GM12875 (cell line): ENCODE results near the gene SESN2.

Experiments
- H3K4me3 ChIP-seq: one replicate; pipeline ENCODE4 v1.5.1; 2011; ENCODE audit warnings: low read depth, low read length, control low read depth
- TF ChIP-seq, protein P1 (sequence below): IDR thresholded peaks from 2 replicates; pipeline ENCODE4 v1.5.1; 2011; ENCODE audit warnings: low read depth, mild to moderate bottlenecking, control low read depth, inconsistent platforms, low read length, moderate library complexity, borderline replicate concordance; ENCODE audit not compliant: insufficient read depth

Gene SESN2

DNA sequence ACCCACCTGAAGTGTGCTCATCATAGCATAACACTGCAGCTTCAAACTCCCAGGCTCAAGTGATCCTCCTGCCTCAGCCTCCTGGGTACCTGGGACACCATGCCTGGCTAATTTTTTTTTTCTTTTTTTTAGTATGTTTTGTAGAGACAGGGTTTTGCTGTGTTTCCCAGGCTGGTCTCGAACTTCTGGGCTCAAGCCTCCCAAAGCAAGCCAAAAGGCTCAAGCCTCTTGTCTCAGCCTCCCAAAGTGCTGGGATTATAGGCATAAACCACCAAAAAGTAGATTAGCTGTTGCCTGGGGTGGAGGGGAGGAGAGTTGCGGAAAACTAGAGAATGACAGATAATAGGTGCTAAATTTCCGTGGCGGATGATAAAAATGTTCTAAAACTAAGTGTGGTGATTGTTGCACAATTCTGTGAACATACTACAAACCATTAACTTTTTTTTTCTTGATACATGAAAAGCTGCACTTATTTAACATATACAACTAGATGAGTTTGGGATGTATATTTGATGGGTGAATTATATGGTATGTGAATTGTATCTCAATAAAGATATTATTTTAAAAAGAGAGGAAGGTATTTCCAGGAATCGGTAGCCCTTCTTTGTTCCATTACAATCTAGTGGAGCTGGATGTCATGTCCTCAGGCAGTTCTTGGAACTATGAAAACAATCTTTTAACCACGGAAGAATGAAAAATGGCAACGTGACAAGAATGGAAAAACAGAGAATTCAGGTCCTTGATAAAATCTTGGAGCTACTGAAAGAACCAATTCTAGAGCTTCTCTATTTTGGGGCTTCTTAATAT lies 42.3 kb downstream of the SESN2 start:
- TF ChIP-seq, protein P1, sequence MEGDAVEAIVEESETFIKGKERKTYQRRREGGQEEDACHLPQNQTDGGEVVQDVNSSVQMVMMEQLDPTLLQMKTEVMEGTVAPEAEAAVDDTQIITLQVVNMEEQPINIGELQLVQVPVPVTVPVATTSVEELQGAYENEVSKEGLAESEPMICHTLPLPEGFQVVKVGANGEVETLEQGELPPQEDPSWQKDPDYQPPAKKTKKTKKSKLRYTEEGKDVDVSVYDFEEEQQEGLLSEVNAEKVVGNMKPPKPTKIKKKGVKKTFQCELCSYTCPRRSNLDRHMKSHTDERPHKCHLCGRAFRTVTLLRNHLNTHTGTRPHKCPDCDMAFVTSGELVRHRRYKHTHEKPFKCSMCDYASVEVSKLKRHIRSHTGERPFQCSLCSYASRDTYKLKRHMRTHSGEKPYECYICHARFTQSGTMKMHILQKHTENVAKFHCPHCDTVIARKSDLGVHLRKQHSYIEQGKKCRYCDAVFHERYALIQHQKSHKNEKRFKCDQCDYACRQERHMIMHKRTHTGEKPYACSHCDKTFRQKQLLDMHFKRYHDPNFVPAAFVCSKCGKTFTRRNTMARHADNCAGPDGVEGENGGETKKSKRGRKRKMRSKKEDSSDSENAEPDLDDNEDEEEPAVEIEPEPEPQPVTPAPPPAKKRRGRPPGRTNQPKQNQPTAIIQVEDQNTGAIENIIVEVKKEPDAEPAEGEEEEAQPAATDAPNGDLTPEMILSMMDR: no peak
- H3K4me3 ChIP-seq: no peak overlapping the region

DNA sequence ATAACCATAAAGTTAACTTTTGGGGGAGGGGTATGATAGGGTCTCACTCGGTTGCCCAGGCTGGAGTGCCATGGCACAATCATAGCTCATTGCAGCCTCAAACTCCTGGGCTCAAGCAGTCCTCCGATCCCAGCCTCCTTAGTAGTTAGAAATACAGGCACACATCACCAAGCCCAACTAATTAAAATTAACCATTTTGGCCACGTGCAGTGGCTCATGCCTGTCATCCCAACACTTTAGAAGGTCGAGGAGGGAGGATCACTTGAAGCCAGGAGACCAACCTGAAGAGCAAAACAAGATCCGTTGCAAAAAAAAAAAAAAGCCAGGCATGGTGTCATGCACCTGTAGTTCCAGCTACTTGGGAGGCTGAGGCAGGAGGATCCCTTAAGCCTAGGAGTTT lies 42.9 kb downstream of the SESN2 start:
- TF ChIP-seq, protein P1: no peak
- no peak overlapping the region for H3K4me3 ChIP-seq

DNA sequence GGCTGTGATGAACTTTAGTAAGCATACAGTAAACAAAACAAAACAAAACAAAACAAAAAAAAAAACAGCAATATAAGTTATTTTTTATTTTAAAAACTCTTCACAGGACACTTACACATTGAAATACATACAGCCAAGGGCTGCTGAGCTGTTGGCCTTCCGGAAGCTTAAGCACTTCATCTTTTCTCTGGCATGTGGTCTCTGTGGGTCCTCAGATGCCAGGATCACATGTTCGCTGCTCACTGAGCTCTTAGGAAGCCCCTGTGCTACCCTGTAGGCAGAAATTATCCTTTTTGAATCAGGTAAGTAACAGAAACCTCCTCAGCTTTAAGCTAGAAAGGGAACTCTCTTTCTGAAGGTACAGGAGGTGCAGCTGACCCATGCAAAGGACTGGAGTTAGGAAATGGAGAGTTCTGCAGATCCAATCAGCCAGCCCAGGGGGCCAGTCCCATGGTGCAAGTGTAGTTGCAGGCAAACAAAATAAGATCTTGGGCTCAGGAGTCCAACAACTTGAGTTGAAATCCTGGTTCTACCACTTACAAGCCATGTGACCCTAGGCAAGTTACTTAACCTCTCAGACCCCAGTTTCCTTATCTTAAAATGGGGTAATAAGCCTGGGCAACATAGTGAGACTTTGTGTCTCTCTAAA lies 47.1 kb downstream of the SESN2 start:
- no peak overlapping the region for H3K4me3 ChIP-seq

DNA sequence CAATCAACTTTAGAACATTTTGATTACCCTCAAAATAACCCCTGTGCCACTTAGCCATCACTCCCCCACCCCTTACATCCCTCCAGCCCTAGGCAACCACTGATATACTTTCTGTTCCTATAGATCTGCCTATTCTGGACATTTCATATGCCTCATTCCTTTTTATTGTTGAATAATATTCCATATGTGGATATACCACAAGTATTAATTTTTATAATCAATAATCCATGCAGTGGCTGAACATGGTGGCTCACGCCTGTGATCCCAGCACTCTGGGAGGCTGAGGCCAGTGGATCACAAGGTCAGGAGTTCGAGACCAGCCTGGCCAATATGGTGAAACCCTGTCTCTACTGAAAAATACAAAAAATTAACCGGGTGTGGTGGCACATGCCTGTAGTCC lies 49.4 kb downstream of the SESN2 start:
- TF ChIP-seq, protein P1: no peak

More for the DNA sequence above, 47.1 kb downstream of the SESN2 start:
- TF ChIP-seq, protein P1: no peak

DNA sequence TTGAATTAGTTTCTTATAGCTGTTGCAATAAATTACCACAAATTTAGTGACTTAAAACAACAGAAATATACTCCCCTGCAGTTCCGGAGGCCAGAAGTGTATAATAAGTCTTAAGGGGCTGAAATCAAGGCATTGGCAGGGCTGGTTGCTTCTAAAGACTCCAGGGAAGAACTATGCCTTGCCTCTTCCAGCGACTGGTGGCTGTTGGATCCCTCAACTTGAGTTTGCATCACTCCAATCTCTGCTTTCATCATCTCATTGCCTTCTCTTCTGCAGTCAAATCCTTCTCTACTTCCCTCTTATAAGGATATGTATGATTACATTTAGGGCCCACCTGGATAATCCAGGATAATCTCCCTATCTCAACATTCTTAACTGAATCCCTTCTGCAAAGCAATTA lies 50.4 kb downstream of the SESN2 start:
- TF ChIP-seq, protein P1: no peak
- no peak overlapping the region for H3K4me3 ChIP-seq

More for the DNA sequence above, 49.4 kb downstream of the SESN2 start:
- H3K4me3 ChIP-seq: no peak overlapping the region

DNA sequence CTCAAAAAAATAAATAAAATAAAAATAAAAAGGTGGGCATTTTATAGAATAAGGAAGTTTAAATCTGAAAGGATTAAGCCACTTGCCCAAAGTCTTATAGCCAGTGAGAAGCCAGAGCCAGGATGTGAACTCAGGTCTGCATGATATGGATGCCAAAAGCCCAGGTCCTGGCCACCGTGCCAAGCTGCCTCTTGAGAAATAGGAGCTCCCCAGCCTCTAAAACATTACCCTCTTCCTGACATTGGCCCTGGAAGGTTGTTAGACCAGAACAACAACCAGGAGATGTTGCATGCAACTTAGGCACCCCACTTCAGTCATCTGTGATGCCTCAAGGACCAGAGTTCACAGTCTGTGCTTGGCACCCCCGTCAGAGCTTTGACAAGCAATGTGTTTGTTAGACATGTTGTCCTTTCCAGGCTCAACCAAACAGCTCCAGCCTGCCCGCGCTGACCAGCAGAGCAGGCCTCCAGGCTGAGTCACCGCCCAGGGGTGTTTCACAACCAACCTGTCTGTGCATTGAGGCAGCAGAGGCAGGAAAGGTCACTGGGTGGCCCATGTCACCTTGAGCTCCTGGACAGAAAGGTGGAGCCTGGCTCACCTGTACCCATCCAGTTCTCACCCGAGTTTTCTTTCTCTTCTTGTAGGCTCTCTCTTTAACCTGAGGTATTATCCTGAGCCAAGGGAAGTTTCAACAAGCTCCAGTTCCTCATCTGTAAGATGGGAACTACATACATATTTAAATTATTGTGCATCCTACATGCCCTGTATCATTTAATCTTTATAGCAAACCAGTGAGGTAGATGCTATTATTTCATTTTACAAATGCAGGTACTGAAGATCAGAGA lies 54.6 kb downstream of the SESN2 start:
- TF ChIP-seq, protein P1: no peak
- no peak overlapping the region for H3K4me3 ChIP-seq
